K562 (cell line): Measurements from ENCODE around the gene ORAI3.

Source experiments
- BRD4 ChIP-seq: fragments of 200-600 bp; sonication (generic); IDR thresholded peaks from 2 replicates; pipeline ENCODE4 v1.6.1; 2017; ENCODE audit warnings: inconsistent platforms
- CTCF ChIP-seq, 3 experiments: IDR thresholded peaks in 2 of 3; conservative IDR thresholded peaks in 1 of 3; 2 replicates each; pipeline ENCODE4 v1.5.1; 2011 to 2012; ENCODE audit warnings: low read length in 3 of 3, mild to moderate bottlenecking in 3 of 3, control low read depth in 2 of 3, improper control_type of control experiment in 1 of 3, inconsistent platforms in 1 of 3, low read depth in 1 of 3, mixed read lengths in 1 of 3, moderate library complexity in 1 of 3; ENCODE audit not compliant: insufficient read depth in 2 of 3
- ELK1 ChIP-seq: sonication (generic); formaldehyde crosslinking; IDR thresholded peaks from 2 replicates; pipeline ENCODE4 v1.8.1; 2022; ENCODE audit warnings: missing genetic modification reagents
- EP300 ChIP-seq: IDR thresholded peaks from 2 replicates; pipeline ENCODE4 v1.6.1; 2012; ENCODE audit warnings: low read length, improper control_type of control experiment
- GTF2F1 ChIP-seq: IDR thresholded peaks from 2 replicates; pipeline ENCODE4 v1.6.1; 2011; ENCODE audit warnings: low read depth, low read length, improper control_type of control experiment
- POLR2AphosphoS2 ChIP-seq: IDR thresholded peaks from 2 replicates; pipeline ENCODE4 v1.6.1; 2012; ENCODE audit warnings: low read length, improper control_type of control experiment
- REST ChIP-seq, 2 experiments: fragments of 450-650 bp; formaldehyde crosslinking in 1 of 2; IDR thresholded peaks; 2 replicates each; pipeline versions ENCODE4 v1.4.0 to v1.6.1; 2014 to 2020; ENCODE audit warnings: mild to moderate bottlenecking in 2 of 2, borderline replicate concordance in 1 of 2, low read depth in 1 of 2
- U2AF1 ChIP-seq: fragments of 200-400 bp; formaldehyde crosslinking; optimal IDR thresholded peaks from 2 replicates; pipeline ENCODE3; 2017; ENCODE audit warnings: mild to moderate bottlenecking, low read depth, low read length, moderate library complexity
- ZFPM2 ChIP-seq: fragments of 250-450 bp; sonication (Bioruptor Pico); IDR thresholded peaks from 2 replicates; pipeline ENCODE4 v1.5.1; 2022; ENCODE audit warnings: mild to moderate bottlenecking
- ZNF655 ChIP-seq: fragments of 250-450 bp; sonication (Bioruptor Pico); IDR thresholded peaks from 2 replicates; pipeline ENCODE4 v1.5.0; 2021

GRCh38 chr16:30971298-30971697 lies 22.4 kb downstream of the ORAI3 start:
- TF ChIP-seq POLR2AphosphoS2 (no peak), GTF2F1 (no peak), EP300 (no peak), ZFPM2 (no peak), ZNF655 (CRISPR knock-in tag) (no peak), U2AF1 (no peak), CTCF (IDR thresholded peaks at IDR 0.05 in 2 of 3, conservative IDR thresholded peaks at IDR 0.05 in 1 of 3; ENCODE audit: insufficient read depth in 2 of 3, low read depth in 1 of 3, low read length in 3 of 3) (no peak), REST (IDR thresholded peaks at IDR 0.05; ENCODE audit: borderline replicate concordance) (no peak), REST (CRISPR knock-in tag; IDR thresholded peaks at IDR 0.05; ENCODE audit: low read depth) (no peak), ELK1 (CRISPR knock-in tag) (no peak), BRD4 (no peak)
